Effector memory CD4-positive, alpha-beta T cell (primary cell): Measurements from ENCODE around the gene SCUBE2.
"Not testable (repeated sequence)": the region's sequence is repeated elsewhere in the genome, so short reads cannot be mapped to it uniquely, and the experiment has no call there.

Source experiments
- DNase-seq, 3 donors: peaks; one replicate each; pipeline ENCODE4 v3.0.0-alpha.2; 2020
- H3K27ac ChIP-seq: 2 replicates; pipeline ENCODE4 v1.7.0; 2013; ENCODE audit warnings: mild to moderate bottlenecking, low read length, moderate library complexity; ENCODE audit not compliant: insufficient read depth, poor library complexity, severe bottlenecking
- H3K27me3 ChIP-seq: replicated peaks from 2 replicates; pipeline ENCODE4 v1.7.0; 2013; ENCODE audit warnings: mild to moderate bottlenecking, low read length; ENCODE audit not compliant: insufficient read depth, control insufficient read depth, poor library complexity, severe bottlenecking
- H3K36me3 ChIP-seq: 2 replicates; pipeline ENCODE4 v1.7.0; 2013; ENCODE audit warnings: mild to moderate bottlenecking, low read length, moderate library complexity; ENCODE audit not compliant: control insufficient read depth, insufficient read depth
- H3K4me1 ChIP-seq: 2 replicates; pipeline ENCODE4 v1.7.0; 2013; ENCODE audit warnings: low read length, mild to moderate bottlenecking; ENCODE audit not compliant: control insufficient read depth, insufficient read depth, poor library complexity, severe bottlenecking
- H3K4me3 ChIP-seq: 2 replicates; pipeline ENCODE4 v1.7.0; 2013; ENCODE audit warnings: low read length, low read depth, mild to moderate bottlenecking; ENCODE audit not compliant: insufficient read depth, poor library complexity, severe bottlenecking
- H3K9me3 ChIP-seq: 2 replicates; pipeline ENCODE4 v1.7.0; 2013; ENCODE audit warnings: mild to moderate bottlenecking, low read length, moderate library complexity; ENCODE audit not compliant: control insufficient read depth

The SCUBE2 gene

DNA sequence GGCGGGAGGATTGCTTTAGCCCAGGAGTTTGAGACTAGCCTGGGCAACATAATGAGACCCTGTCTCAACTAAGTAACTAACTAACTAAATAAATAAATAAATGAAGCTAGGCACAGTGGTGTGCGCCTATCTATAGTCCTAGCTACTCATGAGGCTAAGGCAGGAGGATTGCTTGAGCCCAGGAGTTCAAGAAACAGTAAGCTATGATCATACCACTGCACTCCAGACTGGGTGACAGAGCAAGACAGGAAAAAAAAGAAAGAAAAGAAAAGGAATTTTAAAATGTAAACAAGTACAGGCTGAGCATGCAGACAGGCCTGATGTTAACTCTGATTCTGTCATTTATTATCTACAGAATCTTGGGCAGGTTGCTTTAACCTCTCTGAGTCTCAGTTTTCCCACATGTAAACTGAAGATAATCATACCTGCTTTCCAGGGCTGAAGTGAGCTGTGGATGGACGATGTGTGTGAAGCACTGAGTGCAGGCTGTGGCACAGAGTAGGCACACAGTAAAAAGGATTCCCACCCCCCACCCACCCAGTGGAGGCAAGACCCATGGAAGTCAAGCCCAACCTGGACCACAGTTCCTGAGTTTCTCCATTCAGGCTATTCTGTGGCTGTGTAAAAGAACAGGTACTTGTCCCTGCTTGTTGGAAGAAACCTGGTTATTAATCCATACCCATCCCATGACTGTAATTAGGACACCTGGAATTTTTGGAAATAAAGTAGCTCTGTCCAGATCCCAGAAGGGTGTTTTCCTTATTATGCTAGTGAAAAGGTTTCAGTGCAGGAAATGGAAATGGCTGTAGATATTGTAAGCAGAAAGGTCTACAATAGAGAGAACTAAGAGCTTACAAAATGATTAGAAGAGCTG, 18.7 kb upstream of the SCUBE2 start:
- no peaks in the 10 kb centered on the region for H3K36me3 ChIP-seq
- no peaks in the 10 kb centered on the region for H3K4me1 ChIP-seq
- no peak overlapping the region for H3K4me3 ChIP-seq
- no peak overlapping the region for H3K27ac ChIP-seq
- no peaks in the 10 kb centered on the region for H3K27me3 ChIP-seq
- no peaks in the 10 kb centered on the region for H3K9me3 ChIP-seq
- DNase-seq = no peak

DNA sequence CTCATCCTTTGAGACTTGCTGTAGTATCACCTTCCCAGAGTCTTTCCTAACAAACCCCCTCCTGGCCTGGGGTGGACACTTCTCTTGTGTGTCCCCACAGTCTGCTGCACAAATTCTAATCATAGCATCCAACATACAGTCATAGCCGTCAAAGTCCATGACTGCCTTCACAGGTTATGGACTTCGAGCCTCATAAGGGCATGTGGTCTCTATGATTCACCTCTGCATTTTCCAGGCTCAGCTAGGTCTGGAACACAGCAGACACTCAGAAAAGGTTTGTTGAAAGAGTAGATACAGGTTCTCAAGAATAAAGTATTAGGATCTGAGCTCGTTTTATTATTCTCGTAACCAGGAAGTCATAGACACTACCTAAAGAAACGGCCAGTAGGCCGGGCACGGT, 13.2 kb upstream of the SCUBE2 start:
- Histone ChIP-seq H3K27me3 (no peaks in the 10 kb centered on the region), H3K27ac (no peak overlapping the region), H3K36me3 (no peaks in the 10 kb centered on the region), H3K4me3 (no peak overlapping the region), H3K9me3 (no peaks in the 10 kb centered on the region), H3K4me1 (no peaks in the 10 kb centered on the region)
- no peak for DNase-seq

DNA sequence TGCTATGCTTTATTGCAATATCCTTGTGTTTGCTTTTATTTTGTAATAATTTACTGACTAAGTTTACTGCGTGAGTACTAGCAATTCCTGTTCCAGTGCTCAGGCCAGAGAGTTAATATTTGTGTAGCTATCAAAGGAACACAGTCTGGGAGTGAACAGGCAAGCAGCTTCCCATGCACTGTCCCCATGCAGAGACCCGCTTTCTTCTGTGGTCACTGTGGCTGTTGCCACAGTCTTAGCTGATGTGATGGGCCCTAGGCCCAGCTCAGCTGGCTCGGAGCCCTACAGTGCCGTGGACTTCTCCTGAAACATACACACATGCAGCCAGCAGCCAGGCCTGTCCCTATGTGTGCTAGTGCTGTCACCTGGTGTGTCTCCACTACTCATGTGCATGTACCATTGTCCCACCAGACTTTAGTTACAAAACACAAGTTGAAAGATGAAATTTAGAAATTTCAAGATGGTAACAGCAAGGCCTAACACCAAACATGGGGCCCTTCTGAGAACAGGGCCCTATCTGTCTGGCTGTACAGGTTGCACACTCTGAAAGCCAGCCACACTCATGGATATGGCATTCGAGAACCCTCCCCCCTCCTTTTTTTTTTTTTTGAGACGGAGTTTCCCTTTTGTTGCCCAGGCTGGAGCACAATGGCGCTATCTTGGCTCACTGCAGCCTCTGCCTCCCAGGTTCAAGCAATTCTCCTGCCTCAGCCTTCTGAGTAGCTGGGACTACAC, 12.3 kb upstream of the SCUBE2 start:
- Histone ChIP-seq H3K4me3 (no peak overlapping the region), H3K9me3 (no peaks in the 10 kb centered on the region), H3K27me3 (no peaks in the 10 kb centered on the region), H3K27ac (no peak overlapping the region), H3K36me3 (no peaks in the 10 kb centered on the region), H3K4me1 (no peaks in the 10 kb centered on the region)
- DNase-seq = no peak

DNA sequence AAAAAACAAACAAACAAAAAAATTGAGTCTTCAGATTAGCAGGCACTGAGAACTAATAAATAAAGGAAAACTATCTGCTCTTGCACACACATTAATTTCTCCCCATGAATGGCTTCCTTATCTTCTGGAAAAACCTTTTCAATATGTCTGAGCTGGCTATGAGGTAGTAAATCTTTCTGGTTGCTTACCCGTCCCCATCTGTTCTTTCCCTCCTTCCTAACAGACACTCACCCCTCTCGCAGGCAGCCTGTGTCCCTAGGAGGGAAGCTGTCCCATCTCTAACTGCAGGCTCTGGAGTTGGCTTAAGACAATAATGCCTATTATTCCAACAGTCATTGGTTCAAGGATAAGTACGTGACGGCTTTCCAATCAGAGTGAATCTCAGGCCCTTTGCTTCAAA, 8.2 kb upstream of the SCUBE2 start:
- Histone ChIP-seq H3K9me3 (no peaks in the 10 kb centered on the region), H3K4me3 (no peak overlapping the region), H3K27me3 (no peaks in the 10 kb centered on the region), H3K27ac (no peak overlapping the region), H3K36me3 (no peaks in the 10 kb centered on the region), H3K4me1 (no peaks in the 10 kb centered on the region)
- DNase-seq = no peak

DNA sequence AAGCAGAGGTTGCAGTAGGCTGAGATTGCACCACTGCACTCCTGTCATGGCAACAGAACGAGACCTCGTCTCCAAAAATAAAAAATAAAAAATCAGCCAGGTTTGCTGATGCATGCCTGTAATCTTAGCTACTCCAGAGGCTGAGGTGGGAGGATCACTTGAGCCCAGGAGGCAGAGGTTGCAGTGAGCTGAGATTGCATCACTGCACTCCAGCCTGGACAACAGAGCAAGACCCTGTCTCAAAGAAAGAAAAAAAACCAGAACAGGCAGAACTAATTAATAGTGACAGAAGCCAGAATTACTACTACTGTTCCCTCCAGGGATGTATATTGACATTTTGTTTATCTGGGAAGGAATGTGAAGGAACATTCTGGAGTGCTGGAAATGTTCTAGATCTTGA, 7.1 kb upstream of the SCUBE2 start:
- H3K27ac ChIP-seq, H3K27me3 ChIP-seq, H3K4me3 ChIP-seq, H3K4me1 ChIP-seq, DNase-seq, H3K36me3 ChIP-seq, H3K9me3 ChIP-seq: not testable (repeated sequence)

DNA sequence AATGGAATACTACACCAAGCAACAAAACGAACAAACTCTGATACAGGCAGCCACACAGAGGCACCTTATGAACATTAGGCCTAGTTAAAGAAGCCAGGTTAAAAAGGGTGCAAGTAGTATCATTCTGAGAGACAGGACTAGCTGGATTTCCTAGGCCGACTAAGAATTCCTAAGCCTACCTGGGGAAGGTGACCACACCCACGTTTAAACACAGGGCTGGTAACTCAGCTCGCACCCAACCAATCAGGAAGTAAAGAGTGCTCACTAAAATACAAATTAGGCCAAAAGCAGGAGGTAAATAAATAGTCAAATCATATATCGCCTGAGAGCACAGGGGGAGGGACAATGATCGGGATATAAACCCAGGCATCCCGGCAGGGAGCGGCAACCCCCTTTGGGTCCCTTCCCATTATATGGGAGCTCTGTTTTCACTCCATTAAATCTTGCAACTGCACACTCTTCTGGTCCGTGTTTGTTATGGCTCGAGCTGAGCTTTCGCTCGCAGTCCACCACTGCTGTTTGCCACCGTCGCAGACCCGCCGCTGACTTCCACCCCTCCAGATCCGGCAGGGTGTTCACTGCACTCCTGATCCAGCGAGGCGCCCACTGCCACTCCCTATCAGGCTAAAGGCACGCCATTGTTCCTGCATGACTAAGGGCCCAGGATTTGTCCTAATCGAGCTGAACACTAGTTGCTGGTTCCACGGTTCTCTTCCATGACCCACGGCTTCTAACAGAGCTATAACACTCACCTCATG, 6.0 kb upstream of the SCUBE2 start:
- H3K4me1 ChIP-seq, H3K4me3 ChIP-seq, H3K36me3 ChIP-seq, H3K27ac ChIP-seq, DNase-seq, H3K27me3 ChIP-seq, H3K9me3 ChIP-seq: not testable (repeated sequence)

DNA sequence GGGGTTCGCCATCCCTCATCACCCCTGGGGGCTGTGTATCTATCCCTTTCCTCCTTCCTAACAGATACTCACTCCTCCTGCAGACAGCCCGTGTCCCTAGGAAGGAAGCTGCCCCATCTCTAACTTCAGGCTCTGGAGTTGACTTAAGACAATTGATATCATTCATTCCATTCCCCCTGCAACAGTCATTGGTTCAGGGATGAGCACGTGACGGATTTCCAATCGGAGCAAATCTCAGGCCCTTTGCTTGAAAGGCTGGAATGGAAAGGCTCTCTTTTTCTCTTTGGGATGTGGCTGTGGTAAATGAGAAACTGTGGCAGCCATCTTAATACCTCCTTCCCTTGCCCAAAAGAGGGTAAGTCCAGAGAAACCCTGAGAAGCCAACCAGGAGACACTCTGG, 5.0 kb upstream of the SCUBE2 start:
- H3K27me3 ChIP-seq = peaks cover 7% of the 10 kb centered on the region
- no peak overlapping the region for H3K4me3 ChIP-seq
- no peak overlapping the region for H3K27ac ChIP-seq
- H3K9me3 ChIP-seq = no peaks in the 10 kb centered on the region
- no peaks in the 10 kb centered on the region for H3K36me3 ChIP-seq
- no peak for DNase-seq
- H3K4me1 ChIP-seq = no peaks in the 10 kb centered on the region

DNA sequence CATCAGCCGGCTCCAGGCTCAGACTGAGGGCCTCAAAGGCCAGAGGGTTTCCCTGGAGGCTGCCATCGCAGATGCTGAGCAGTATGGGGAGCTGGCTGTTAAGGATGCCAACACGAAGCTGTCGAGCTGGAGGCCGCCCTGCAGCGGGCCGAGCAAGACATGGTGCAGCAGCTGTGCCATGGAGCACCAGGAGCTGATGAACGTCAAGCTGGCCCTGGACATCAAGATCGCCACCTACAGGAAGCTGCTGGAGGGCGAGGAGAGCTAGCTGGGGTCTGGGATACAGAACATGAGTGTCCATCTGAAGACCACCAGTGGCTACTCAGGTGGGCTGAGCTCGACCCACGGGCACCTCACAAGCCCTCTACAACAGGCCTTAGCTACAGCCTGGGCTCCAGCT, 4.0 kb upstream of the SCUBE2 start:
- Histone ChIP-seq H3K36me3 (no peaks in the 10 kb centered on the region), H3K27me3 (peaks cover 12% of the 10 kb centered on the region), H3K9me3 (no peaks in the 10 kb centered on the region), H3K4me3 (no peak overlapping the region), H3K4me1 (no peaks in the 10 kb centered on the region), H3K27ac (no peak overlapping the region)
- DNase-seq = no peak

DNA sequence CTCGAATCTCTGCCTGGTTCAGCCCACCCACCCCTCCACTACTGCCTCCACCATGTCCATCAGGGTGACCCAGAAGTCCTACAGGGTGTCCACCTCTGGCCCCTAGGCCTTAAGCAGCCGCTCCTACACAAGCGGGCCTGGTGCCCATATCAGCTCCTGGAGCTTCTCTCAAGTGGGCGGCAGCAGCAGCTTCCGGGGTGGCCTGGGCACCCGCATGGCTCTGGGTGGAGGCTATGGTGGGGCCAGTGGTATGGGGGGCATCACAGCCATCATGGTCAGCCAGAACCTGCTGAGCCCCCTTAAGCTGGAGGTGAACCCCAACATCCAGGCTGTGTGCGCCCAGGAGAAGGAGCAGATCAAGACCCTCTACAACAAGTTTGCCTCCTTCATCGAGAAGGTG, 3.0 kb upstream of the SCUBE2 start:
- Histone ChIP-seq H3K27me3 (peaks cover 13% of the 10 kb centered on the region), H3K36me3 (no peaks in the 10 kb centered on the region), H3K4me1 (no peaks in the 10 kb centered on the region), H3K27ac (no peak overlapping the region), H3K4me3 (no peak overlapping the region), H3K9me3 (no peaks in the 10 kb centered on the region)
- DNase-seq = no peak
